Endothelial cell of umbilical vein (primary cell): Measurements from ENCODE around the gene MTMR3. TPM values are rescaled to one million over a fixed set of nuclear protein-coding genes. Genes with fewer than 3 reads are reported as not detected.
A peak's percentile ranks its signal among the peaks of the same experiment; 100 is the strongest.

Experiments
- BruUV-seq: library from RNA; stranded (reverse); fragments of 400-500 nt; replicated peaks from 2 replicates; lab custom pipeline; 2021; lab: Mats Ljungman, UMichigan
- CTCF ChIA-PET: fragments of 300-600, 350-600 bp; sonication (Branson Sonifier 250); formaldehyde crosslinking; loops from one replicate; lab custom pipeline; 2021; ENCODE audit warnings: antibody characterized with exemption, inconsistent platforms; lab: Charles Lee
- POLR2A ChIA-PET: fragments of 300-600, 350-600 bp; sonication (Branson Sonifier 250); formaldehyde crosslinking; loops from one replicate; lab custom pipeline; 2021; ENCODE audit warnings: antibody characterized with exemption, inconsistent platforms; lab: Charles Lee
- DNase-seq: peaks from one replicate; pipeline ENCODE4 v3.0.0-alpha.2; 2011; ENCODE audit warnings: low read depth, low spot score
- FAIRE-seq: peaks from 2 replicates; lab custom pipeline; 2011; peaks lifted over from hg19 to GRCh38; lab: Jason Lieb, UNC
- H2AFZ ChIP-seq: 2 replicates; pipeline ENCODE4 v1.6.0; 2012; ENCODE audit warnings: low read depth, low read length, control low read depth, inconsistent platforms
- H3K27ac ChIP-seq: 2 replicates; pipeline ENCODE4 v1.5.1; 2011; ENCODE audit warnings: low read depth, mild to moderate bottlenecking, control low read depth, low read length, moderate library complexity; ENCODE audit not compliant: insufficient read depth
- H3K27me3 ChIP-seq, 2 experiments: 2 replicates each; pipeline versions ENCODE4 v1.6.0 to v1.6.1; 2011; ENCODE audit warnings: low read length in 2 of 2, mixed read lengths in 1 of 2; ENCODE audit not compliant: control insufficient read depth in 2 of 2, insufficient read depth in 2 of 2
- H3K36me3 ChIP-seq, 2 experiments: 2 replicates in 1 of 2; 3 replicates in 1 of 2; pipeline ENCODE4 v1.5.1; 2011; ENCODE audit warnings: low read length in 2 of 2, mild to moderate bottlenecking in 1 of 2, moderate library complexity in 1 of 2; ENCODE audit not compliant: control insufficient read depth in 2 of 2, insufficient read depth in 2 of 2; ENCODE audit errors: extremely low read depth in 1 of 2
- H3K4me1 ChIP-seq: 3 replicates; pipeline ENCODE4 v1.5.1; 2011; ENCODE audit warnings: mild to moderate bottlenecking, low read length; ENCODE audit not compliant: control insufficient read depth, insufficient read depth; ENCODE audit errors: extremely low read depth
- H3K4me2 ChIP-seq: 2 replicates; pipeline ENCODE4 v1.6.1; 2011; ENCODE audit warnings: low read length, control low read depth, mixed read lengths; ENCODE audit not compliant: insufficient read depth
- H3K4me3 ChIP-seq, 3 experiments: fragments of 200-600 bp in 1 of 3; sonication (generic), shearing (Covaris generic) in 1 of 3; replicated peaks in 1 of 3; 2 replicates each; pipeline ENCODE4 v1.5.1; 2011 to 2016; ENCODE audit warnings: control low read depth in 3 of 3, low read length in 3 of 3, mild to moderate bottlenecking in 2 of 3, inconsistent platforms in 1 of 3, low read depth in 1 of 3, moderate library complexity in 1 of 3; ENCODE audit not compliant: insufficient read depth in 1 of 3
- H3K79me2 ChIP-seq: 2 replicates; pipeline ENCODE4 v1.6.0; 2012; ENCODE audit warnings: low read length, inconsistent platforms; ENCODE audit not compliant: control insufficient read depth, insufficient read depth
- H3K9ac ChIP-seq: replicated peaks from 2 replicates; pipeline ENCODE3; 2011; ENCODE audit warnings: low read length, control low read depth; ENCODE audit not compliant: insufficient read depth; ENCODE audit errors: extremely low read depth
- H3K9me1 ChIP-seq: replicated peaks from 3 replicates; pipeline ENCODE4 v1.6.0; 2011; ENCODE audit warnings: mild to moderate bottlenecking, low read length; ENCODE audit not compliant: control insufficient read depth, insufficient read depth; ENCODE audit errors: extremely low read depth
- H3K9me3 ChIP-seq: replicated peaks from 2 replicates; pipeline ENCODE4 v1.5.1; 2012; ENCODE audit warnings: low read length, inconsistent platforms; ENCODE audit not compliant: control insufficient read depth, insufficient read depth
- H4K20me1 ChIP-seq: replicated peaks from 2 replicates; pipeline ENCODE3; 2011; ENCODE audit warnings: mild to moderate bottlenecking, low read length; ENCODE audit not compliant: control insufficient read depth, insufficient read depth; ENCODE audit errors: extremely low read depth
- EZH2 ChIP-seq: IDR thresholded peaks from 2 replicates; pipeline ENCODE4 v1.6.1; 2012; ENCODE audit warnings: borderline replicate concordance, low read depth, mild to moderate bottlenecking, moderate library complexity, low read length, inconsistent platforms; ENCODE audit not compliant: severe bottlenecking
- FOS ChIP-seq: IDR thresholded peaks from 2 replicates; pipeline ENCODE4 v1.6.1; 2011; ENCODE audit warnings: mild to moderate bottlenecking, low read length, moderate library complexity, borderline replicate concordance; ENCODE audit not compliant: insufficient read depth
- GATA2 ChIP-seq: IDR thresholded peaks from 2 replicates; pipeline ENCODE4 v1.7.0; 2011; ENCODE audit warnings: low read depth, mild to moderate bottlenecking, moderate library complexity, mixed read lengths, low read length; ENCODE audit not compliant: insufficient read length, insufficient read depth
- JUN ChIP-seq: IDR thresholded peaks from 2 replicates; pipeline ENCODE4 v1.6.1; 2011; ENCODE audit warnings: borderline replicate concordance, low read depth; ENCODE audit not compliant: insufficient read length, insufficient read depth
- MAX ChIP-seq: IDR thresholded peaks from 2 replicates; pipeline ENCODE4 v1.6.1; 2011; ENCODE audit not compliant: insufficient read depth, insufficient read length
- MYC ChIP-seq: IDR thresholded peaks from one replicate; pipeline ENCODE4 v1.6.1; 2011; ENCODE audit warnings: mild to moderate bottlenecking, low read depth, low read length
- POLR2A ChIP-seq: IDR thresholded peaks from 2 replicates; pipeline ENCODE4 v1.6.1; 2012; ENCODE audit warnings: low read depth, mild to moderate bottlenecking, control low read depth, low read length
- POLR2AphosphoS5 ChIP-seq: IDR thresholded peaks from 2 replicates; pipeline ENCODE4 v1.6.1; 2012; ENCODE audit warnings: low read depth, mild to moderate bottlenecking, control low read depth, low read length, moderate library complexity; ENCODE audit not compliant: insufficient read depth
- dilution Hi-C: fragments of 300-500 bp; cut with MboI; formaldehyde crosslinking; loops from one replicate; pipeline ENCODE4 v1.15.0; 2019; ENCODE audit warnings: low sequenced_read_pairs; ENCODE audit not compliant: extremely low pct_ligation_motif_present
- intact Hi-C: fragments of 100-400 bp; cut with micrococcal nuclease; formaldehyde crosslinking; loops from one replicate; pipeline ENCODE4 v1.10.0; 2022
- polyA plus RNA-seq, 4 experiments: library from polyadenylated mRNA; depleted of rRNA in 3 of 4; stranded (reverse) in 3 of 4; unstranded in 1 of 4; fragments of >200 nt; gene quantifications; 2 replicates each; pipeline versions ENCODE4 v1.2.1 to v1.2.3, GENCODE V29; 2011 to 2012; ENCODE audit warnings: missing spikeins in 1 of 4
- total RNA-seq: library from RNA; stranded (reverse); gene quantifications from 2 replicates; pipeline ENCODE4 v1.2.3, GENCODE V29; 2021
- TF ChIP-seq, protein P1 (sequence below), 2 donors: IDR thresholded peaks; 1 replicate in 1 of 2; 2 replicates in 1 of 2; pipeline ENCODE4 v1.5.1; 2011; ENCODE audit warnings: low read length in 2 of 2, mild to moderate bottlenecking in 2 of 2, moderate library complexity in 2 of 2, control low read depth in 1 of 2, inconsistent platforms in 1 of 2, low read depth in 1 of 2; ENCODE audit not compliant: insufficient read depth in 1 of 2; ENCODE audit errors: extremely low read depth in 1 of 2

Gene MTMR3
- total and polyA plus RNA-seq, 2 donors (not counting 3 experiments of a cell fraction or from before 2014, with no cell fraction given), result 30.1 to 36.5 TPM

DNA sequence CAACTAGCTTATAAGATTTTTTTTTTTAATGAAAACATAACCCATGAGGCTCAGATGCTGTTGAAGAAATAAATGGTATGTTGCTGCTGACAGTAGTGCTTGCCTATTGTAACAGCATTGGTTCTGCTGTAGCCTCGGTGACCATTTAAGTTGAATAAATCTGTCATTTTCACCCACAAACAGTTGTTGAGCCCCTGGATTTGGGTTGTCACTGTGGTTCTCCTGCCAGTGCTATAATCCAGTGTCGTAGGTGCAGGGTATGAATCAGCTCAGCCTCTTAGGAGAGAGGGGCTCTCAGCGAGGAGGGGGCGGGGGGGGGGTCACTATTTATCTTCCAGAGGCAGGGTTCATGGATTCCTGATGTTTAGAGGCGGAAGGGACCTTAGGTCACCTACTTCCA lies 147.4 kb downstream of the MTMR3 start:
- Histone ChIP-seq H3K4me1 (no peaks in the 10 kb centered on the region), H3K4me3 (no peak overlapping the region), H3K79me2 (no peaks in the 10 kb centered on the region), H3K9me1 (no peaks in the 10 kb centered on the region), H2AFZ (no peak overlapping the region), H3K36me3 (peaks cover 6 to 13% of the 10 kb centered on the region in 2 experiments), H3K9me3 (no peaks in the 10 kb centered on the region), H3K4me2 (no peak overlapping the region), H3K27ac (no peak overlapping the region), H3K9ac (no peak overlapping the region), H4K20me1 (no peaks in the 10 kb centered on the region), H3K27me3 (no peaks in the 10 kb centered on the region)
- DNase-seq, result no peak
- dilution Hi-C loops (no loop called here), intact Hi-C loops (no loop called here)
- FAIRE-seq, result no peak
- POLR2A ChIA-PET, result no interaction called here
- CTCF ChIA-PET, result interaction anchor here (1.4 to 1.7 kb wide), 2 partner anchors 9 to 13 kb away, joined by 4 to 5 read pairs; no protein-coding TSS in a partner anchor
- no TSS peak for BruUV-seq
- TF ChIP-seq MYC, result no peak
- TF ChIP-seq POLR2A, result no peak
- TF ChIP-seq POLR2AphosphoS5, result no peak
- no peak for TF ChIP-seq JUN
- TF ChIP-seq MAX, result no peak

DNA sequence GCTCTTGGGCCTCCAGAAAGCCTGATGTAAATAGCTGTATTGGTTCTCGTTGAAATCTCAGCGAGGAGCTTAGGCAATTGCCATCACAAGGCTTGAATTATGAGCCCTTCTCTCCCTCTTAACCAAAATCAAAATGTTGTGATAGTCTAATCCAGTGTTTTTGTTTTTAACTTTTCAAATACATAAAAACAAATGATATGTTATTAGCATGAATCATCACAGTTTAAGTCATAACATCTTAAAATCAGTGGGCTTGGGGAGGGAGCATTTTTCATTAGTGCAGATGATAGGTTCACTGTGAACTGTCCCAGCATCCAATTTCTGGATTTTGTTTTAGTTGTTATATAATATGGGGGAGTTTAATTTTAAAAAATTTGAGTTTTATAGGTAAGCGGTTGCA lies 148.4 kb downstream of the MTMR3 start:
- Histone ChIP-seq H4K20me1 (no peaks in the 10 kb centered on the region), H3K4me1 (no peaks in the 10 kb centered on the region), H3K9me1 (no peaks in the 10 kb centered on the region), H3K9me3 (no peaks in the 10 kb centered on the region), H3K36me3 (peaks cover 0 to 4% of the 10 kb centered on the region in 2 experiments), H3K79me2 (no peaks in the 10 kb centered on the region), H3K4me3 (no peak overlapping the region), H2AFZ (no peak overlapping the region), H3K27me3 (no peaks in the 10 kb centered on the region), H3K27ac (no peak overlapping the region), H3K9ac (no peak overlapping the region), H3K4me2 (no peak overlapping the region)
- DNase-seq, result no peak
- ChIA-PET CTCF (no interaction called here), POLR2A (no interaction called here)
- no peak for TF ChIP-seq EZH2
- no peak for TF ChIP-seq POLR2A
- TF ChIP-seq MAX, result no peak
- TF ChIP-seq FOS, result no peak
- TF ChIP-seq JUN, result no peak
- TF ChIP-seq, protein P1, sequence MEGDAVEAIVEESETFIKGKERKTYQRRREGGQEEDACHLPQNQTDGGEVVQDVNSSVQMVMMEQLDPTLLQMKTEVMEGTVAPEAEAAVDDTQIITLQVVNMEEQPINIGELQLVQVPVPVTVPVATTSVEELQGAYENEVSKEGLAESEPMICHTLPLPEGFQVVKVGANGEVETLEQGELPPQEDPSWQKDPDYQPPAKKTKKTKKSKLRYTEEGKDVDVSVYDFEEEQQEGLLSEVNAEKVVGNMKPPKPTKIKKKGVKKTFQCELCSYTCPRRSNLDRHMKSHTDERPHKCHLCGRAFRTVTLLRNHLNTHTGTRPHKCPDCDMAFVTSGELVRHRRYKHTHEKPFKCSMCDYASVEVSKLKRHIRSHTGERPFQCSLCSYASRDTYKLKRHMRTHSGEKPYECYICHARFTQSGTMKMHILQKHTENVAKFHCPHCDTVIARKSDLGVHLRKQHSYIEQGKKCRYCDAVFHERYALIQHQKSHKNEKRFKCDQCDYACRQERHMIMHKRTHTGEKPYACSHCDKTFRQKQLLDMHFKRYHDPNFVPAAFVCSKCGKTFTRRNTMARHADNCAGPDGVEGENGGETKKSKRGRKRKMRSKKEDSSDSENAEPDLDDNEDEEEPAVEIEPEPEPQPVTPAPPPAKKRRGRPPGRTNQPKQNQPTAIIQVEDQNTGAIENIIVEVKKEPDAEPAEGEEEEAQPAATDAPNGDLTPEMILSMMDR (IDR thresholded peaks at IDR 0.05; ENCODE audit: extremely low read depth in 1 of 2, insufficient read depth in 1 of 2, low read depth in 1 of 2, low read length in 2 of 2), result no peak
- TF ChIP-seq GATA2, result no peak
- TF ChIP-seq MYC, result no peak
- TF ChIP-seq POLR2AphosphoS5, result no peak
- peak; percentile 28 for FAIRE-seq
- no TSS peak for BruUV-seq
- dilution Hi-C loops, result no loop called here
- intact Hi-C loops, result no loop called here
